H9 (cell line): ENCODE results near the gene C17orf113. TPM values are rescaled to one million over a fixed set of nuclear protein-coding genes. Genes with fewer than 3 reads are reported as not detected.

Experiments used
- DNase-seq: peaks from one replicate; pipeline ENCODE4 v3.0.0-alpha.2; 2017
- H2AFZ ChIP-seq: one replicate; pipeline ENCODE4 v1.6.1; 2013; ENCODE audit warnings: mild to moderate bottlenecking, low read length, control low read depth, moderate library complexity
- H2AK5ac ChIP-seq: 2 replicates; pipeline ENCODE4 v1.6.1; 2013; ENCODE audit warnings: low read length, control low read depth, mixed read lengths; ENCODE audit not compliant: insufficient read length
- H2BK120ac ChIP-seq: one replicate; pipeline ENCODE4 v1.6.1; 2013; ENCODE audit warnings: low read depth, mild to moderate bottlenecking, low read length, control low read depth, inconsistent platforms; ENCODE audit not compliant: poor library complexity, severe bottlenecking
- H2BK12ac ChIP-seq: 2 replicates; pipeline ENCODE4 v1.6.1; 2013; ENCODE audit warnings: low read length, control low read depth, mixed read lengths, low read depth; ENCODE audit not compliant: insufficient read length
- H2BK15ac ChIP-seq: 2 replicates; pipeline ENCODE4 v1.6.1; 2013; ENCODE audit warnings: low read depth, low read length, control low read depth
- H2BK20ac ChIP-seq: one replicate; pipeline ENCODE4 v1.6.1; 2013; ENCODE audit warnings: low read depth, mild to moderate bottlenecking, low read length, control low read depth, inconsistent platforms; ENCODE audit not compliant: poor library complexity, severe bottlenecking
- H2BK5ac ChIP-seq: 2 replicates; pipeline ENCODE4 v1.6.1; 2013; ENCODE audit warnings: low read length, control low read depth, mixed read lengths; ENCODE audit not compliant: insufficient read length
- H3K14ac ChIP-seq: 2 replicates; pipeline ENCODE4 v1.6.1; 2013; ENCODE audit warnings: low read length, control low read depth; ENCODE audit not compliant: insufficient read depth
- H3K18ac ChIP-seq: 2 replicates; pipeline ENCODE4 v1.6.1; 2013; ENCODE audit warnings: low read depth, mild to moderate bottlenecking, mixed read lengths, low read length, control low read depth; ENCODE audit not compliant: insufficient read length
- H3K23ac ChIP-seq: 2 replicates; pipeline ENCODE4 v1.6.1; 2013; ENCODE audit warnings: low read length, control low read depth, mixed read lengths, low read depth; ENCODE audit not compliant: insufficient read length
- H3K23me2 ChIP-seq: 2 replicates; pipeline ENCODE4 v1.6.1; 2013; ENCODE audit warnings: low read depth, mild to moderate bottlenecking, mixed read lengths, low read length, control low read depth; ENCODE audit not compliant: insufficient read length, poor library complexity, severe bottlenecking
- H3K27ac ChIP-seq: 2 replicates; pipeline ENCODE4 v1.5.1; 2013; ENCODE audit warnings: low read length, control low read depth, mixed read lengths, low read depth; ENCODE audit not compliant: insufficient read length
- H3K27me3 ChIP-seq: 2 replicates; pipeline ENCODE4 v1.6.1; 2013; ENCODE audit warnings: low read length, control low read depth, inconsistent platforms; ENCODE audit not compliant: insufficient read depth
- H3K4ac ChIP-seq: 2 replicates; pipeline ENCODE4 v1.6.1; 2013; ENCODE audit warnings: low read depth, mild to moderate bottlenecking, control low read depth, inconsistent platforms, low read length, moderate library complexity
- H3K4me1 ChIP-seq: 2 replicates; pipeline ENCODE4 v1.6.1; 2013; ENCODE audit warnings: low read length, control low read depth, inconsistent platforms; ENCODE audit not compliant: insufficient read depth
- H3K4me2 ChIP-seq: 2 replicates; pipeline ENCODE4 v1.6.1; 2013; ENCODE audit warnings: low read length, control low read depth, mixed read lengths; ENCODE audit not compliant: insufficient read length, insufficient read depth
- H3K56ac ChIP-seq: 2 replicates; pipeline ENCODE4 v1.6.1; 2013; ENCODE audit warnings: low read depth, mild to moderate bottlenecking, mixed read lengths, low read length, control low read depth; ENCODE audit not compliant: insufficient read length
- H3K79me1 ChIP-seq: 2 replicates; pipeline ENCODE4 v1.6.1; 2013; ENCODE audit warnings: low read depth, mild to moderate bottlenecking, moderate library complexity, low read length, control low read depth, inconsistent platforms; ENCODE audit not compliant: insufficient read depth, poor library complexity, severe bottlenecking
- H3K79me2 ChIP-seq: 2 replicates; pipeline ENCODE4 v1.6.1; 2013; ENCODE audit warnings: low read length, control low read depth, inconsistent platforms; ENCODE audit not compliant: insufficient read depth
- H3K9ac ChIP-seq: 2 replicates; pipeline ENCODE4 v1.6.1; 2013; ENCODE audit warnings: low read length, control low read depth, mixed read lengths; ENCODE audit not compliant: insufficient read length; ENCODE audit errors: extremely low read depth
- H3K9me3 ChIP-seq: one replicate; pipeline ENCODE4 v1.6.1; 2013; ENCODE audit warnings: low read depth, low read length, inconsistent platforms; ENCODE audit not compliant: control insufficient read depth
- H3T11ph ChIP-seq: one replicate; pipeline ENCODE4 v1.6.1; 2013; ENCODE audit warnings: mild to moderate bottlenecking, low read length, control low read depth, inconsistent platforms
- H4K20me1 ChIP-seq: one replicate; pipeline ENCODE4 v1.6.1; 2013; ENCODE audit not compliant: control insufficient read depth, insufficient read length, insufficient read depth
- H4K5ac ChIP-seq: 2 replicates; pipeline ENCODE4 v1.6.1; 2013; ENCODE audit warnings: low read depth, mild to moderate bottlenecking, mixed read lengths, low read length, control low read depth; ENCODE audit not compliant: insufficient read length
- H4K8ac ChIP-seq: replicated peaks from 2 replicates; pipeline ENCODE4 v1.6.1; 2013; ENCODE audit warnings: low read length, control low read depth, mixed read lengths, low read depth; ENCODE audit not compliant: insufficient read length
- H4K91ac ChIP-seq: 2 replicates; pipeline ENCODE4 v1.6.1; 2013; ENCODE audit warnings: low read depth, mild to moderate bottlenecking, moderate library complexity, mixed read lengths, low read length, control low read depth; ENCODE audit not compliant: insufficient read length
- H3K27ac Mint-ChIP-seq, 3 experiments: 2 replicates in 2 of 3; 3 replicates in 1 of 3; pipeline ENCODE4 v1.8.0; 2020 to 2021; ENCODE audit warnings: mixed read lengths in 3 of 3, mild to moderate bottlenecking in 1 of 3, moderate library complexity in 1 of 3
- H3K27me3 Mint-ChIP-seq: 2 replicates; pipeline ENCODE4 v1.8.0; 2021; ENCODE audit warnings: low read depth, mild to moderate bottlenecking, moderate library complexity, mixed read lengths
- H3K36me3 Mint-ChIP-seq, 3 experiments: 2 replicates in 2 of 3; 3 replicates in 1 of 3; pipeline ENCODE4 v1.8.0; 2020 to 2021; ENCODE audit warnings: low read depth in 3 of 3, mixed read lengths in 3 of 3; ENCODE audit not compliant: insufficient read depth in 1 of 3
- H3K4me1 Mint-ChIP-seq, 2 experiments: 2 replicates each; pipeline ENCODE4 v1.8.0; 2020; ENCODE audit warnings: mixed read lengths in 2 of 2
- H3K4me3 Mint-ChIP-seq, 2 experiments: 2 replicates in 1 of 2; 3 replicates in 1 of 2; pipeline ENCODE4 v1.8.0; 2020 to 2021; ENCODE audit warnings: mild to moderate bottlenecking in 2 of 2, mixed read lengths in 2 of 2, moderate library complexity in 1 of 2
- H3K9me3 Mint-ChIP-seq, 2 experiments: 2 replicates in 1 of 2; 3 replicates in 1 of 2; pipeline ENCODE4 v1.8.0; 2020; ENCODE audit warnings: mild to moderate bottlenecking in 2 of 2, mixed read lengths in 2 of 2, moderate library complexity in 1 of 2
- CTCF ChIP-seq: fragments of 200-600 bp; sonication (generic); conservative IDR thresholded peaks from 3 replicates; pipeline ENCODE4 v1.8.0; 2021; ENCODE audit warnings: antibody characterized with exemption, mild to moderate bottlenecking
- WGBS: extraction: QIAGEN DNeasy Blood & Tissue Kit; methylation state at CpG from one replicate; pipeline ENCODE4 v1.1.7; 2013; ENCODE audit warnings: missing lambda C conversion rate, low lambda C conversion rate, mixed read lengths; ENCODE audit not compliant: insufficient read length; ENCODE audit errors: extremely low coverage; 5-methylcytosine and 5-hydroxymethylcytosine counted together
- total RNA-seq: library from RNA; stranded (reverse); gene quantifications from 2 replicates; pipeline ENCODE4 v1.2.1, GENCODE V29; 2021

Gene C17orf113
- total RNA-seq, 1 experiment from 2014 or later: 1.0 TPM

- no peaks in the 10 kb centered on the region for H4K20me1 ChIP-seq
- no peak overlapping the region for H2BK15ac ChIP-seq
- no CpG with 5 or more reads among the region's 6 CpGs for WGBS
Observed at GRCh38 chr17:42034059-42034458, 16.3 kb downstream of the C17orf113 start.

More at GRCh38 chr17:42034059-42034458, 16.3 kb downstream of the C17orf113 start:
- Histone ChIP-seq H2BK120ac (no peak overlapping the region), H2BK20ac (no peak overlapping the region), H4K8ac (no peak overlapping the region), H2BK5ac (no peak overlapping the region), H3K79me2 (no peaks in the 10 kb centered on the region), H3K79me1 (no peaks in the 10 kb centered on the region), H3K4ac (no peak overlapping the region), H3K27ac (no peak overlapping the region), H2AK5ac (no peak overlapping the region), H3K23ac (no peak overlapping the region), H3K9me3 (no peaks in the 10 kb centered on the region), H3K18ac (no peak overlapping the region), H3T11ph (no peak overlapping the region), H3K27me3 (no peaks in the 10 kb centered on the region), H3K4me1 (no peaks in the 10 kb centered on the region), H4K91ac (no peak overlapping the region), H2BK12ac (no peak overlapping the region), H2AFZ (no peak overlapping the region), H3K56ac (no peak overlapping the region), H3K14ac (no peak overlapping the region), H3K4me2 (no peak overlapping the region), H3K23me2 (no peaks in the 10 kb centered on the region), H3K9ac (no peak overlapping the region), H4K5ac (no peak overlapping the region)
- Mint-ChIP-seq H3K4me3 (no peak overlapping the region), H3K27me3 (peaks cover 1% of the 10 kb centered on the region; the same call in 1 of the 2 replicates), H3K4me1 (peaks cover 13 to 24% of the 10 kb centered on the region in 2 experiments), H3K36me3 (no peaks in the 10 kb centered on the region), H3K27ac (no peak overlapping the region), H3K9me3 (no peaks in the 10 kb centered on the region)
- no peak for TF ChIP-seq CTCF
- no peak for DNase-seq
